ENCODE measurements around the gene MTHFSD. TPM values are rescaled to one million over a fixed set of nuclear protein-coding genes. Genes with fewer than 3 reads are reported as not detected.
A peak's percentile ranks its signal among the peaks of the same experiment; 100 is the strongest.

MTHFSD gene
- polyA plus RNA-seq, 1 of the 3 experiments (the other 2 are of a cell fraction): 15.6 TPM

GRCh38 chr16:86529160-86529559 lies 25.9 kb downstream of the MTHFSD start:
- TF ChIP-seq EZH2phosphoT487 (IDR thresholded peaks at IDR 0.05; ENCODE audit: borderline replicate concordance, low read depth) (no peak), REST (IDR thresholded peaks at IDR 0.05; ENCODE audit: low read depth, low read length) (peak; percentile 16; the same call in 1 of the 2 replicates), MAX (IDR thresholded peaks at IDR 0.05; ENCODE audit: low read depth) (peak; percentile 25; the same call in 1 of the 2 replicates), USF2 (IDR thresholded peaks at IDR 0.05; ENCODE audit: borderline replicate concordance, low read depth, low read length) (no peak), YY1 (IDR thresholded peaks at IDR 0.05; ENCODE audit: low read depth) (no peak), FOXJ3 (CRISPR knock-in tag; IDR thresholded peaks at IDR 0.05) (no peak), FOSL2 (IDR thresholded peaks at IDR 0.05; ENCODE audit: borderline replicate concordance, low read depth) (peak; percentile 28; the same call in 1 of the 2 replicates), EP300 (IDR thresholded peaks at IDR 0.05; ENCODE audit: borderline replicate concordance in 1 of 2, low read depth in 1 of 2, low read length in 1 of 2) (no peak)
- H3K27ac ChIP-seq (ENCODE audit: low read depth in 2 of 2, low read length in 1 of 2): no peak overlapping the region
- H3K4me1 ChIP-seq (ENCODE audit: control insufficient read depth in 1 of 2, insufficient read depth in 2 of 2, low read depth in 1 of 2, low read length in 1 of 2): no peaks in the 10 kb centered on the region
- no peak overlapping the region for H3K4me2 ChIP-seq
- H3K9me2 ChIP-seq: no peaks in the 10 kb centered on the region
- no peaks in the 10 kb centered on the region for H3F3A ChIP-seq (replicated peaks; ENCODE audit: insufficient read depth)
- 70% methylated on average over 8 of the region's 8 CpGs for WGBS (ENCODE audit: low lambda C conversion rate)
- ChIA-PET CTCF (interaction anchor here (4.9 kb wide), 1 partner anchor 11 kb away, joined by 37 read pairs; no protein-coding TSS in a partner anchor), POLR2A (no interaction called here)
- peaks cover 0 to 2% of the 10 kb centered on the region in 2 experiments for H3K36me3 ChIP-seq (replicated peaks in 1 of 2; ENCODE audit: control insufficient read depth in 1 of 2, insufficient read depth in 2 of 2, low read length in 1 of 2)
- no peak for DNase-seq
- no peak overlapping the region for H2AFZ ChIP-seq (ENCODE audit: low read depth)
- H4K20me1 ChIP-seq (ENCODE audit: insufficient read depth): no peaks in the 10 kb centered on the region
- no peaks in the 10 kb centered on the region for H3K79me2 ChIP-seq (ENCODE audit: insufficient read depth)
- no peaks in the 10 kb centered on the region for H3K9me3 ChIP-seq
- peaks cover 6% of the 10 kb centered on the region; the same call in 1 of the 2 replicates for H3K27me3 ChIP-seq (ENCODE audit: insufficient read depth)
- H3K4me3 ChIP-seq (ENCODE audit: low read depth in 2 of 2, low read length in 1 of 2): no peak overlapping the region
- no peak overlapping the region for H3K9ac ChIP-seq

GRCh38 chr16:86528061-86528929 lies 26.7 kb downstream of the MTHFSD start:
- CTCF ChIA-PET: interaction anchor here (4.9 kb wide), 1 partner anchor 10 kb away, joined by 37 read pairs; no protein-coding TSS in a partner anchor
- no peaks in the 10 kb centered on the region for H3K9me2 ChIP-seq
- TF ChIP-seq RXRA (IDR thresholded peaks at IDR 0.05; ENCODE audit: borderline replicate concordance, low read depth): no peak
- no peak for TF ChIP-seq EZH2phosphoT487 (IDR thresholded peaks at IDR 0.05; ENCODE audit: borderline replicate concordance, low read depth)
- TF ChIP-seq ZBTB33 (IDR thresholded peaks at IDR 0.05; ENCODE audit: borderline replicate concordance, low read depth): no peak
- no peak for TF ChIP-seq YY1 (IDR thresholded peaks at IDR 0.05; ENCODE audit: low read depth)
- no peak for TF ChIP-seq TAF1 (IDR thresholded peaks at IDR 0.05; ENCODE audit: borderline replicate concordance, low read depth, low read length)
- no peak for TF ChIP-seq SMC3 (IDR thresholded peaks at IDR 0.05; ENCODE audit: low read depth, low read length)
- TF ChIP-seq CTCF (IDR thresholded peaks at IDR 0.05): no peak
- TF ChIP-seq PBX3 (IDR thresholded peaks at IDR 0.05): no peak

More at GRCh38 chr16:86528061-86528929, 26.7 kb downstream of the MTHFSD start:
- no peak overlapping the region for H3K9ac ChIP-seq
- H3K4me3 ChIP-seq (ENCODE audit: low read depth in 2 of 2, low read length in 1 of 2): no peak overlapping the region
- H3K4me1 ChIP-seq (ENCODE audit: control insufficient read depth in 1 of 2, insufficient read depth in 2 of 2, low read depth in 1 of 2, low read length in 1 of 2): no peaks in the 10 kb centered on the region
- H2AFZ ChIP-seq (ENCODE audit: low read depth): no peak overlapping the region
- no peaks in the 10 kb centered on the region for H3F3A ChIP-seq (replicated peaks; ENCODE audit: insufficient read depth)
- peaks cover 0 to 2% of the 10 kb centered on the region in 2 experiments for H3K36me3 ChIP-seq (replicated peaks in 1 of 2; ENCODE audit: control insufficient read depth in 1 of 2, insufficient read depth in 2 of 2, low read length in 1 of 2)
- POLR2A ChIA-PET: no interaction called here
- H4K20me1 ChIP-seq (ENCODE audit: insufficient read depth): no peaks in the 10 kb centered on the region
- no peak overlapping the region for H3K4me2 ChIP-seq
- no peaks in the 10 kb centered on the region for H3K9me3 ChIP-seq
- WGBS (ENCODE audit: low lambda C conversion rate): 57% methylated on average over 16 of the region's 38 CpGs
- no peak overlapping the region for H3K27ac ChIP-seq (ENCODE audit: low read depth in 2 of 2, low read length in 1 of 2)
- no peaks in the 10 kb centered on the region for H3K79me2 ChIP-seq (ENCODE audit: insufficient read depth)
- DNase-seq: no peak
- peaks cover 15% of the 10 kb centered on the region for H3K27me3 ChIP-seq (ENCODE audit: insufficient read depth)
